GM21447 (cell line): ENCODE measurements around the gene OCA2.
"Not testable (repeated sequence)": the region's sequence is repeated elsewhere in the genome, so short reads cannot be mapped to it uniquely, and the experiment has no call there.

ENCODE experiments used
- ATAC-seq: cut with Tn5 transposase; IDR thresholded peaks from one replicate; pipeline ENCODE4 v1.9.1; 2021; ENCODE audit not compliant: unreplicated experiment

The OCA2 gene

GRCh38 chr15:27958911-27959578, 140.1 kb downstream of the OCA2 start:
- no peak for ATAC-seq

- no peak for ATAC-seq
Measured at GRCh38 chr15:27956285-27956684, 142.8 kb downstream of the OCA2 start.

- ATAC-seq: no peak
Measured at GRCh38 chr15:27955087-27955486, 144.0 kb downstream of the OCA2 start.

GRCh38 chr15:27952593-27952992, 146.5 kb downstream of the OCA2 start:
- not testable (repeated sequence) for ATAC-seq

GRCh38 chr15:27951191-27951890, 147.8 kb downstream of the OCA2 start:
- no peak for ATAC-seq

- no peak for ATAC-seq
Measured at GRCh38 chr15:27949089-27949488, 150.0 kb downstream of the OCA2 start.

- ATAC-seq: no peak
Measured at GRCh38 chr15:27939246-27939645, 159.9 kb downstream of the OCA2 start.

GRCh38 chr15:27937851-27938250, 161.3 kb downstream of the OCA2 start:
- no peak for ATAC-seq

- no peak for ATAC-seq
Measured at GRCh38 chr15:27936164-27936563, 163.0 kb downstream of the OCA2 start.

- no peak for ATAC-seq
Measured at GRCh38 chr15:27935328-27935727, 163.8 kb downstream of the OCA2 start.

- ATAC-seq: no peak
Measured at GRCh38 chr15:27934782-27935181, 164.3 kb downstream of the OCA2 start.

GRCh38 chr15:27933562-27933961, 165.6 kb downstream of the OCA2 start:
- no peak for ATAC-seq

- no peak for ATAC-seq
Measured at GRCh38 chr15:27932600-27932999, 166.5 kb downstream of the OCA2 start.

GRCh38 chr15:27928386-27928785, 170.7 kb downstream of the OCA2 start:
- no peak for ATAC-seq

- ATAC-seq: no peak
Measured at GRCh38 chr15:27912283-27912682, 186.8 kb downstream of the OCA2 start.

GRCh38 chr15:27906802-27907201, 192.3 kb downstream of the OCA2 start:
- ATAC-seq: no peak

GRCh38 chr15:27903405-27903804, 195.7 kb downstream of the OCA2 start:
- no peak for ATAC-seq

GRCh38 chr15:27902680-27903385, 196.3 kb downstream of the OCA2 start:
- no peak for ATAC-seq

GRCh38 chr15:27899583-27900285, 199.4 kb downstream of the OCA2 start:
- no peak for ATAC-seq

- ATAC-seq: no peak
Measured at GRCh38 chr15:27897481-27897880, 201.6 kb downstream of the OCA2 start.

- ATAC-seq: no peak
Measured at GRCh38 chr15:27894645-27895044, 204.5 kb downstream of the OCA2 start.
